HEK293T (cell line): ENCODE results near the gene ANAPC1.
"Not testable (repeated sequence)": the region's sequence is repeated elsewhere in the genome, so short reads cannot be mapped to it uniquely, and the experiment has no call there.

Source experiments
- BHLHE40 ChIP-seq: fragments of 450-650 bp; IDR thresholded peaks from 2 replicates; pipeline ENCODE4 v1.6.1; 2016; ENCODE audit warnings: mild to moderate bottlenecking, moderate library complexity, borderline replicate concordance
- CTBP1 ChIP-seq: fragments of 450-650 bp; IDR thresholded peaks from 2 replicates; pipeline ENCODE4 v1.6.1; 2016; ENCODE audit warnings: borderline replicate concordance
- ELF4 ChIP-seq: fragments of 450-650 bp; IDR thresholded peaks from 2 replicates; pipeline ENCODE4 v1.6.1; 2017; ENCODE audit warnings: antibody characterized with exemption
- FOXM1 ChIP-seq: fragments of 450-650 bp; IDR thresholded peaks from 2 replicates; pipeline ENCODE4 v1.6.1; 2017; ENCODE audit warnings: mild to moderate bottlenecking, borderline replicate concordance
- HDGF ChIP-seq: fragments of 450-650 bp; IDR thresholded peaks from 2 replicates; pipeline ENCODE4 v1.6.1; 2017; ENCODE audit warnings: antibody characterized with exemption, borderline replicate concordance
- L3MBTL2 ChIP-seq: fragments of 450-650 bp; conservative IDR thresholded peaks from 2 replicates; pipeline ENCODE4 v1.6.1; 2016; ENCODE audit warnings: mild to moderate bottlenecking
- SP1 ChIP-seq: fragments of 450-650 bp; IDR thresholded peaks from 2 replicates; pipeline ENCODE4 v1.6.1; 2017
- SUZ12 ChIP-seq: fragments of 450-650 bp; IDR thresholded peaks from 2 replicates; pipeline ENCODE4 v1.6.1; 2016; ENCODE audit warnings: mild to moderate bottlenecking
- TARDBP ChIP-seq: fragments of 450-650 bp; IDR thresholded peaks from 2 replicates; pipeline ENCODE4 v1.6.1; 2016

GRCh38 chr2:111828217-111828766 lies 55.7 kb downstream of the ANAPC1 start:
- TF ChIP-seq SUZ12, CTBP1, TARDBP, SP1, FOXM1, ELF4, HDGF, BHLHE40, L3MBTL2: not testable (repeated sequence)
